ENCODE data around the gene CDH3.

CDH3 gene

DNA sequence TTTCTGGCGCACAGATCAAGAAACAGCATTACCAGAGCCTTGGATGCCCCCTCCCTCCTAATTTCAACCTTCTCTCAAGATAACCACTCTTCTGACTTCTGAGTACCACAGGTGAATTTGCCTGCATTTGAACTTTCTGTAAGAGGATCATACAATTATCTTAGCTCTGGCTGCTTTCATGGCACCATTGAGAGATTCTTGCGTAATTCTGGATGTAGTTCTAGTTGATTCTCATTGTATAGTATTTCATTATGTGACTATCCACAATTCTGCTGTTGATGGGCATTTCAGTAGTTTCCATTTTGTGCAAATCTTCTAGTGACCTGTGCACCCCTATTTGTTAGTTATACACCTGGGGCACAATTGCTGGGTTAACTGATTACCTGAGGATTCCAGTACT, 7.5 kb downstream of the CDH3 start:
- no peak for DNase-seq

DNA sequence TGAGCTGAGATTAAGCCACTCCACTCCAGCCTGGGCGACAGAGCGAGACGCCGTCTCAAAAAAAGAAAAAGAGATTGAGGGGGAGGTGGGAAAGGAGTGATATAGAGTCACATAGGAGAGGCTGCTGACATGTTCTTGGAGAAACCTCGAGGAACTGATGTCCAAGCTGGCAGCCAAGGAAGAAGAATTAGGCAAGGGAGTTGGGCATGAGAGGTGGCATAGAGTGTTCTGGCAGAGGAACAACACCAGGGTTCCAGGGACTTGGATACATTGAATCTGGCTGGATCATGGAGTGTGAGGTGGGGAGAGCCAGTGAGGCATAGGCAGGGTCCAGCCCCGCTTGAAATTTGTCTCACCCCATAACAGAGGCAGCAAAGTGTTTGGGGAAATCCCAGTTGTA, 10.7 kb downstream of the CDH3 start:
- DNase-seq = no peak

- no peak for DNase-seq
Measured at GRCh38 chr16:68656751-68657150, 11.6 kb downstream of the CDH3 start.

- peak; percentile 97 for DNase-seq
Measured at GRCh38 chr16:68658341-68658973, 13.3 kb downstream of the CDH3 start.

DNA sequence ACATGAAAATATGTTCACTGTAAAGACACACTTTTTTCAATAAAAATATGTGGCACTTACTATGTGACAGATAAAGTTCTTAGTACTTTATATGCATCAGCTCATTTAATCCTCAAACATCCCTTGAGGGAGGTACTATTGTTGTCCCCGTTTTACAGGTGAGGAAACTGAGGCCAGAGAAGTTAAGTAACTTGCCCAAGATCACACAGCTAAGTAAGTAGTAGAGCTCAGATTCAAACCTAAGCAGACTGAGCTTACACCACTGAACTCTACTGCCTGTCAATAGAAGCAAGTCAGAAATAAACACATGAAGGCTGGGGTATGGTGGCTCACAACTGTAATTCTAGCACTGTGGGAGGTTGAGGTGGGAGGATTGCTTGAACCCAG, 13.9 kb downstream of the CDH3 start:
- DNase-seq = no peak

DNA sequence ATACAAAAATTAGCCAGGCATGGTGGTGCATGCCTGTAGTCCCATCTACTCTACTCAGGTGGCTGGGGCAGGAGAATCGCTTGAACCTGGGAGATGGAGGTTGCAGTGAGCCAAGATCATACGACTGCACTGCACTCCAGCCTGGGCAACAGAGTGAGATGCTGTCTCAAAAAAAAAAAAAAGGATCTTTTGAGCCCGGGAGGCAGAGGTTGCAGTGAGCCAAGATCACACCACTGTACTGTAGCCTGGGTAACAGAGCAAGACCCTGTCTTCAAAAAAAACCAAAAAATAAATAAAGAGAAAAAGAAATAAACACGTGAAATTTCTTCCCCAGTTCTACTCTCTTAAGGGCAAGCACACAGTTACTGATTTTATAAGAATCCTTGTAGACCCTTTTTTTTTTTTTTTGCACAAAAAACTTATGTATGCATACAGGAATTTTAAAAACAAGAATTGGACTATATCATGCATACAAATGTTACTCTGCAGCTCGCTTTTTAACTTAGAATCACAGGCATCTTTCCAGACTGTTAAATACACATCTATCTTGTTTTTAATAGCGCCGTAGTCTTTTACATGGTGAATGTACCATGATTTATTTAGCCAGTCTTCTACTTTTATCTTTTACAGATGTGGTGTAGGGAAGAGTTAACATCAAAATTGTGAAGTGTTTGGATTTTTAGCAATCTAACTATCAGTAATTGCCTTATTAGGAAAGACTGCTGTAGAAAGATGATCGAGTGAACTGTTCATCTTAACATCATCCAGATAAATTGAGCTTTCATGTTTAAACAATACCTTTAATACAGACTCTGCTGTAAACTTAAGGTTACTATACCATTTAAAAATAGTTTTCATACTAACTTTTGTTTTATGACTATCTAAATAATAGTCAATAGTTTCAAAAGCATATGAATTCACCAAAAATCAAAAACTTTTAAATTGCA, 14.6 kb downstream of the CDH3 start:
- DNase-seq = peak; percentile 35

DNA sequence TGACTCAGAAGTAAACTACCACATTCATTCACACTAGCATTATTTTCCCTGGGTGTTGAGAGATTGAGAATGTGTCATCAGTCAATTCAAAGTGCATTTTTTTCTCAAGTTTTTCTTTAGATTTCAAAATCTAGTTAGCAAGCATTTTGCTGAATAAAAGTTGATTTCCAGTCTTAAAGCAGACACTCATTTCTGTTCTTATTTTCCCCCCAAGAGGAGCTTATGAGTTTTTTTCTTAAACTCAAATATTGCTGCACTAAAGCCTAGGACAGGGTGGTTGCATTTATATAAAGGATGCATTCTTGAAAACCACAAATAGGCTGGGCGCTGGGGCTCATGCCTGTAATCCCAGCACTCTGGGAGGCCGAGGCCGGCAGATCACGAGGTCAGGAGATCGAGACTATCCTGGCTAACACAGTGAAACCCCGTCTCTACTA, 15.3 kb downstream of the CDH3 start:
- peak; percentile 82 for DNase-seq

DNA sequence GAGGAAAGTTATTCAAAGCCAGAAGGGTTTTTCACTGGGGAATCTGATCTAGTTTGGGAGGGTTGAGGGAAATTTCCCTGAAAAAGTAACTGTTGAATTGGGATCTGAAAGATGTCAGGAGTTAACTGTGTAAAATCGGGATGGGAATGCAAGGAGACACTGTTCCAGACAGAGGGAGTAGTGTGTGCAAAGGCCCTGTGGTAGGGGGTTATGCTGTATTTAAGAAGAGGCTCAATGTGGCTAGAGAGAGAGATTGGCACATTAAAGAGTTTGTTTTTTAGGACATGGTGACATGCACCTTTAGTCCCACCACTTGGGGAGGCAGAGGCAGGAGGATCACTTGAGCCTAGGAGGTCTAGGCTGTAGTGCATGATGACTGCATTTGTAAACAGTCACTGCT, 16.9 kb downstream of the CDH3 start:
- DNase-seq = no peak

DNA sequence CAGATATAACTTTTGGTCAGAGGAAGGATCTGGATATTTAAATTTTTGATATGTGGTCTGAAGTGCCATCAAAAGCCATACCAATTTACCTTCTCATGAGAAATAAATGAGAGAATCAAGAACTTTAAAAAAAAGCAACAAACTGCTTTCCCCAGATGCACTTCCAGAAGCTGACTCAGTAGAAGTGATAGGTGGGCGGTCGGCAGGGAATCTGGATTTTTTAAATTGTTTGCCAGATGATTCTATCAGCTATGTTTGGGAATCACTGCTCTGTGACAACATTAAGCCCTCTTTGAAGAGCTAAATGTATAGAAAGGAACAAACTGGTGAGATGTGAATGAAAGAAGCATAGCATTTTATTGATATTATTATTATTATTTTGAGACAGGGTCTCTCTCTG, 19.2 kb downstream of the CDH3 start:
- DNase-seq = peak; percentile 23

DNA sequence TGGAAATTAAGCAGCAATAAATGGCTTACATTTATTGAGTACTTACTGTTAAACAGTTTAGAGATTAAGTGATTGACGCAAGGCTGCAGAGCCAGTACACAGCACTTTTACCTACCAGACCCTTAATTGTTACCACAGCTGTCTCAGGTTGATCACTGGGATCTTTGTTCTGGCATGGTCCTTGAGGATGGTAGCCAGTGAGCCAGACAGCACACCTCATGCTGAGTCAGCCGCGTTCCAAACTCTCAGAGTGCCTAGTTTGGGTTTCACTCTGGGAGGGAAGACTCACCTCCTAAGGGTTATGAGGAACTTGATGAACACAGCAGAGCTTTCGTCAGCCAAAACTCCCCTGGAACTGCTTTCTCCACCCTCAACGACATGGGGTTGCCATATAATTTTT, 20.4 kb downstream of the CDH3 start:
- no peak for DNase-seq

- no peak for DNase-seq
Measured at GRCh38 chr16:68668266-68668665, 23.2 kb downstream of the CDH3 start.

- no peak for DNase-seq
Measured at GRCh38 chr16:68676113-68676860, 31.2 kb downstream of the CDH3 start.

- DNase-seq = no peak
Measured at GRCh38 chr16:68681038-68681437, 35.9 kb downstream of the CDH3 start.

GRCh38 chr16:68685685-68686478, 40.8 kb downstream of the CDH3 start:
- no peak for DNase-seq

- no peak for DNase-seq
Measured at GRCh38 chr16:68686905-68687304, 41.8 kb downstream of the CDH3 start.

GRCh38 chr16:68689921-68690320, 44.8 kb downstream of the CDH3 start:
- DNase-seq = no peak

DNA sequence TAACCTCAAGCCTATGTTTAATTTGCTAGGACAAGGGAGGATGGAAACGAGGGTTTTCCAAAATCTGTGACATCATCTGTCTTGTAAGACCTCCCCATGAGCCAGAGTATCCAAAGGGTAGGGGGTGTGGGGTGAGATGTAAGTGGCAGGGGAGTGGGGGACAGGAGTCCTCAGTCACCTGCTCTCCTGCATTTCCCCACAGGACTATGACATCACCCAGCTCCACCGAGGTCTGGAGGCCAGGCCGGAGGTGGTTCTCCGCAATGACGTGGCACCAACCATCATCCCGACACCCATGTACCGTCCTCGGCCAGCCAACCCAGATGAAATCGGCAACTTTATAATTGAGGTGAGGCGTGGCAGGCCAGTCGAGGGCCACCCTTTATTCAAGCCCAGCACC, 50.5 kb downstream of the CDH3 start:
- no peak for DNase-seq

DNA sequence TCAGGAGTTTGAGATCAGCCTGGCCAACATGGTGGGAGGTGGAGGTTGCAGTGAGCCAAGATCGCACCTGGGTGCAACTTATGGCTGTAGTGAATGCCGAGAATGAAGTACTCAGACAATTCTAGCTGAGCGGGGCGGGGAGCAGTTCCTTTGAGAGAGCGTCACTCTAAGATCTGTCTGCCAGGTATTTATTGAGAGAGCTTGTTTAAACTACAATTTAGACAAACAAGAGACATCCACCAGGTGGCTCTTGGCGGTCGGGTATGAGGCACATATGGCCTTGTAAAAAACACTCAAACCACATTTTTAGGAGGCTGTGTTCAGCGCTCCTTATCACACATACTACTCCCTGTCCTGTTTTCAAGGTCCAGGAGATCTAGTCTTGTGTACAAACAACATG, 51.4 kb downstream of the CDH3 start:
- no peak for DNase-seq

GRCh38 chr16:68698091-68698490, 53.0 kb downstream of the CDH3 start:
- DNase-seq = no peak

DNA sequence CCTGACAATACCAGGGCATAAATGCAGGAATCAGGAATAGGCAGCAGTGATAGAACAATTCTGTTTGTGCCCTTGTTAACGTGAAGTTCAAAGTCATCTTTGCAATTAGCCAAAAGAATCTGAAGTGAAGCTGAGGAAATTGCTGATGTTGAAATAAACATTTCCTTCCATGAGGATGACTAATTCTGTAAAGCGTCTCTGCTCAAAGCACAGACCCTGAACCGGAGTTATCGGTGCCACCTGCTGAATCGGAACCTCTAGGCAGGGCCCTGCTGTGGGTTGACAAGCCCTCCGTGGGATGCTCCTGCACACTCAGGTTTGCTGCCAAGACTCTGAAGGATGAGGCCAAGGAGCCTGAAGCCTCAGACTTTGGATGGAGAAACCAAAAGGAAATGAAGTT, 55.0 kb downstream of the CDH3 start:
- no peak for DNase-seq

DNA sequence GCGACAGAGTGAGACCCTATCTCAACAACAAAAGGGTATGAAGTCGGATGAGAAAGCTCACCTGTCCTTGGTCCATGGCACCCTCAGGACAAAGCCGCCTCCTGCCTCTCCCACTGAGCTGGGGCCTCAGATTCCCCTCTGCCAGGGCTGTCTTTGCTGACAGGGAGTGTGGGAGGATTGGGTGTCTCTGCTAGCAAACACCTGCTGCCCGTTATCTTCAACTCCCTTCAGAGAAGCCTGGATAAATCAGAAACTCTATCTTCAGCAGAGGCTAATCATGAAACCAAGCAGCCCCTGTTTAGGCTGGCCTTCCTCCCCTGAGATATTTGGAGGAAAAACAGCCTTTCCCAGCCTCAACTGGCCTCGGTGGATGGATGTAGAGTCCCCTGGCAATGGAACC, 55.7 kb downstream of the CDH3 start:
- no peak for DNase-seq

DNA sequence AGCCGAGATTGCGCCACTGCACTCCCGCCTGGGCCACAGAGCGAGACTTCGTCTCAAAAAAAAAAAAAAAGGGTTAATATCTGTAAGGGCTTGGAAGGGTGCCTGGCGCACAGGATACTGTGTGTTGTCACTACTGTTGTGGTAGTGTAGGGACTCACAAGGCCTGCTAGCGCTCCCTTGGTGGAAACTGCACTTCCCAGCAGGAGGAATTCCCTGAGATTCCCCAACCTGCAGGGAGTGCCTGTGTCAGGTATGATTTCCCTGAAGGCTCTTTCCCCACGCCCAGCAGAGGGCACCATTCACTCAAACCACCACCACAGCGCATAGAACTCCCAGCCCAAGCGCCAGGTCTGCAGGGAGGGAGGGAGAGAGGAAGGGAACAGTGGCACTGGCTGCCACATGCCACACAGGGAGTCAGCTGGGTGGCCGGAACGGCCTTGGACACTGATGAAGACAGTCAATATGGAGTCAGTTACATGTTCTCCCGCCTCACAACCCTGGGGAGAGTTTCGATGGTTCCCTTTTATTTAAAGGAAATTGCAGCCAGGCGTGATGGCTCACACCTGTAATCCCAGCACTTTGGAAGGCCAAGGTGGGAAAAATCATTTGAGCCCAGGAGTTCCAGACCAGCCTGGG, 59.2 kb downstream of the CDH3 start:
- peak; percentile 74 for DNase-seq

Measured in fibroblast of skin of scalp (primary cell).